ENCODE results near the gene KDM5A.

- TF ChIP-seq, protein P1, sequence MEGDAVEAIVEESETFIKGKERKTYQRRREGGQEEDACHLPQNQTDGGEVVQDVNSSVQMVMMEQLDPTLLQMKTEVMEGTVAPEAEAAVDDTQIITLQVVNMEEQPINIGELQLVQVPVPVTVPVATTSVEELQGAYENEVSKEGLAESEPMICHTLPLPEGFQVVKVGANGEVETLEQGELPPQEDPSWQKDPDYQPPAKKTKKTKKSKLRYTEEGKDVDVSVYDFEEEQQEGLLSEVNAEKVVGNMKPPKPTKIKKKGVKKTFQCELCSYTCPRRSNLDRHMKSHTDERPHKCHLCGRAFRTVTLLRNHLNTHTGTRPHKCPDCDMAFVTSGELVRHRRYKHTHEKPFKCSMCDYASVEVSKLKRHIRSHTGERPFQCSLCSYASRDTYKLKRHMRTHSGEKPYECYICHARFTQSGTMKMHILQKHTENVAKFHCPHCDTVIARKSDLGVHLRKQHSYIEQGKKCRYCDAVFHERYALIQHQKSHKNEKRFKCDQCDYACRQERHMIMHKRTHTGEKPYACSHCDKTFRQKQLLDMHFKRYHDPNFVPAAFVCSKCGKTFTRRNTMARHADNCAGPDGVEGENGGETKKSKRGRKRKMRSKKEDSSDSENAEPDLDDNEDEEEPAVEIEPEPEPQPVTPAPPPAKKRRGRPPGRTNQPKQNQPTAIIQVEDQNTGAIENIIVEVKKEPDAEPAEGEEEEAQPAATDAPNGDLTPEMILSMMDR (conservative IDR thresholded peaks at IDR 0.05; ENCODE audit: low read length), result no peak
- no peak for TF ChIP-seq EZH2phosphoT487 (IDR thresholded peaks at IDR 0.05; ENCODE audit: borderline replicate concordance, low read depth, low read length)
These were observed 134.2 kb downstream of the KDM5A start for GRCh38 chr12:254912-255311.
